SHP77 (cell line): ENCODE data around the gene FPGT.
"Not testable (repeated sequence)": the region's sequence is repeated elsewhere in the genome, so short reads cannot be mapped to it uniquely, and the experiment has no call there.

Experiments
- DNase-seq, 2 experiments: peaks; one replicate each; lab custom pipeline; 2025; lab: John Stamatoyannopoulos, UW

The FPGT gene

GRCh38 chr1:74197657-74198552 is at the start of gene FPGT, which contains the start of gene LRRIQ3:
FPGT (plus strand) TSS chr1:74198242; CDS start chr1:74198279, 37 bp downstream.
LRRIQ3 (minus strand) TSS chr1:74198176; CDS start chr1:74183684, 14,492 bp downstream.
- DNase-seq: peak; percentile 94 to 96

GRCh38 chr1:74160046-74160445 is 38.0 kb upstream of the FPGT start:
- DNase-seq: no peak

GRCh38 chr1:74161497-74161896 is 36.5 kb upstream of the FPGT start:
- DNase-seq: no peak

- no peak for DNase-seq
These were observed 35.7 kb upstream of the FPGT start for GRCh38 chr1:74162333-74162732.

GRCh38 chr1:74174423-74174822 is 23.6 kb upstream of the FPGT start:
- not testable (repeated sequence) for DNase-seq

- no peak for DNase-seq
These were observed 17.6 kb upstream of the FPGT start for GRCh38 chr1:74180490-74180889.

GRCh38 chr1:74193908-74194307 is 4.1 kb upstream of the FPGT start:
- no peak for DNase-seq

- DNase-seq: no peak
These were observed 2.7 kb upstream of the FPGT start for GRCh38 chr1:74195339-74195738.

- no peak for DNase-seq
These were observed 787 bp upstream of the FPGT start for GRCh38 chr1:74197255-74197654.

- DNase-seq: no peak
These were observed 1.5 kb downstream of the FPGT start for GRCh38 chr1:74199504-74199903.

- DNase-seq: no peak
These were observed 7.2 kb downstream of the FPGT start for GRCh38 chr1:74205266-74205665.

- no peak for DNase-seq
These were observed 17.2 kb downstream of the FPGT start for GRCh38 chr1:74215229-74215628.

- no peak for DNase-seq
These were observed 24.7 kb downstream of the FPGT start for GRCh38 chr1:74222701-74223100.

GRCh38 chr1:74223453-74223852 is 25.4 kb downstream of the FPGT start:
- no peak for DNase-seq

- DNase-seq: no peak
These were observed 37.1 kb downstream of the FPGT start, which contains the start of gene TNNI3K for GRCh38 chr1:74235153-74235552. TNNI3K (plus strand) TSS chr1:74235387; CDS start chr1:74235452, 65 bp downstream.

GRCh38 chr1:74236440-74236839 is 38.4 kb downstream of the FPGT start:
- no peak for DNase-seq

- DNase-seq: no peak
These were observed 39.0 kb downstream of the FPGT start for GRCh38 chr1:74237035-74237434.

- no peak for DNase-seq
These were observed 39.7 kb downstream of the FPGT start for GRCh38 chr1:74237787-74238186.

- no peak for DNase-seq
These were observed 47.2 kb downstream of the FPGT start for GRCh38 chr1:74245168-74245772.

GRCh38 chr1:74246315-74246714 is 48.3 kb downstream of the FPGT start:
- no peak for DNase-seq

GRCh38 chr1:74247881-74248528 is 50.0 kb downstream of the FPGT start:
- DNase-seq: no peak

- not testable (repeated sequence) for DNase-seq
These were observed 55.3 kb downstream of the FPGT start for GRCh38 chr1:74253243-74253824.
